Measurements from ENCODE around the gene ACTRT2. TPM values are rescaled to one million over a fixed set of nuclear protein-coding genes. Genes with fewer than 3 reads are reported as not detected.

The ACTRT2 gene
- total and polyA plus RNA-seq, 2 of the 8 experiments (the other 6 are each of a cell fraction or from before 2014, with no cell fraction given): not detected

- TF ChIP-seq CEBPB (IDR thresholded peaks at IDR 0.05; ENCODE audit: low read depth, low read length): no peak
- TF ChIP-seq CBX8 (IDR thresholded peaks at IDR 0.05; ENCODE audit: borderline replicate concordance, low read depth, low read length): no peak
- no peak for TF ChIP-seq NANOG (IDR thresholded peaks at IDR 0.05; ENCODE audit: insufficient read depth, low read depth, low read length, poor library complexity, severe bottlenecking)
- no peak for TF ChIP-seq HDAC2 (IDR thresholded peaks at IDR 0.05; ENCODE audit: borderline replicate concordance in 1 of 2, low read depth in 2 of 2, low read length in 2 of 2)
- no peak for TF ChIP-seq CTCF (IDR thresholded peaks at IDR 0.05; ENCODE audit: control extremely low read depth in 1 of 3, insufficient read depth in 1 of 3, low read depth in 1 of 3, low read length in 3 of 3)
- no peak for TF ChIP-seq YY1 (IDR thresholded peaks at IDR 0.05; ENCODE audit: low read depth, low read length)
- TF ChIP-seq, protein P1, sequence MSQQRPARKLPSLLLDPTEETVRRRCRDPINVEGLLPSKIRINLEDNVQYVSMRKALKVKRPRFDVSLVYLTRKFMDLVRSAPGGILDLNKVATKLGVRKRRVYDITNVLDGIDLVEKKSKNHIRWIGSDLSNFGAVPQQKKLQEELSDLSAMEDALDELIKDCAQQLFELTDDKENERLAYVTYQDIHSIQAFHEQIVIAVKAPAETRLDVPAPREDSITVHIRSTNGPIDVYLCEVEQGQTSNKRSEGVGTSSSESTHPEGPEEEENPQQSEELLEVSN (IDR thresholded peaks at IDR 0.05): no peak
- no peak for TF ChIP-seq TBP (IDR thresholded peaks at IDR 0.05; ENCODE audit: low read depth, low read length)
- no peak for TF ChIP-seq SIRT6 (IDR thresholded peaks at IDR 0.05; ENCODE audit: low read length)
Measured at GRCh38 chr1:3034162-3034561, 12.9 kb downstream of the ACTRT2 start (continued).

All from H1 (cell line).